Stomach smooth muscle (tissue), 2 donors: Measurements from ENCODE around the gene ADM5.

Experiments
- H3K27ac ChIP-seq: one replicate; pipeline ENCODE4 v1.7.0; 2013; ENCODE audit warnings: mild to moderate bottlenecking, low read length, inconsistent platforms
- H3K27me3 ChIP-seq, 2 donors: one replicate each; pipeline ENCODE4 v1.7.0; 2013; ENCODE audit warnings: low read length in 2 of 2; ENCODE audit not compliant: insufficient read depth in 2 of 2, control insufficient read depth in 1 of 2
- H3K36me3 ChIP-seq, 2 donors: one replicate each; pipeline ENCODE4 v1.7.0; 2013; ENCODE audit warnings: low read length in 2 of 2; ENCODE audit not compliant: control insufficient read depth in 2 of 2, insufficient read depth in 2 of 2
- H3K4me1 ChIP-seq: one replicate; pipeline ENCODE4 v1.7.0; 2013; ENCODE audit warnings: low read length; ENCODE audit not compliant: control insufficient read depth, insufficient read depth
- H3K4me3 ChIP-seq, 2 donors: one replicate each; pipeline ENCODE4 v1.7.0; 2013; ENCODE audit warnings: low read length in 2 of 2
- H3K9ac ChIP-seq, 2 donors: one replicate each; pipeline ENCODE4 v1.7.0; 2013; ENCODE audit warnings: low read length in 2 of 2, mild to moderate bottlenecking in 1 of 2
- H3K9me3 ChIP-seq, 2 donors: one replicate each; pipeline ENCODE4 v1.7.0; 2013; ENCODE audit warnings: low read length in 2 of 2; ENCODE audit not compliant: control insufficient read depth in 2 of 2
- donor health status: healthy.
- donor health status: Pancreatic carcinoma.

ADM5 gene

DNA sequence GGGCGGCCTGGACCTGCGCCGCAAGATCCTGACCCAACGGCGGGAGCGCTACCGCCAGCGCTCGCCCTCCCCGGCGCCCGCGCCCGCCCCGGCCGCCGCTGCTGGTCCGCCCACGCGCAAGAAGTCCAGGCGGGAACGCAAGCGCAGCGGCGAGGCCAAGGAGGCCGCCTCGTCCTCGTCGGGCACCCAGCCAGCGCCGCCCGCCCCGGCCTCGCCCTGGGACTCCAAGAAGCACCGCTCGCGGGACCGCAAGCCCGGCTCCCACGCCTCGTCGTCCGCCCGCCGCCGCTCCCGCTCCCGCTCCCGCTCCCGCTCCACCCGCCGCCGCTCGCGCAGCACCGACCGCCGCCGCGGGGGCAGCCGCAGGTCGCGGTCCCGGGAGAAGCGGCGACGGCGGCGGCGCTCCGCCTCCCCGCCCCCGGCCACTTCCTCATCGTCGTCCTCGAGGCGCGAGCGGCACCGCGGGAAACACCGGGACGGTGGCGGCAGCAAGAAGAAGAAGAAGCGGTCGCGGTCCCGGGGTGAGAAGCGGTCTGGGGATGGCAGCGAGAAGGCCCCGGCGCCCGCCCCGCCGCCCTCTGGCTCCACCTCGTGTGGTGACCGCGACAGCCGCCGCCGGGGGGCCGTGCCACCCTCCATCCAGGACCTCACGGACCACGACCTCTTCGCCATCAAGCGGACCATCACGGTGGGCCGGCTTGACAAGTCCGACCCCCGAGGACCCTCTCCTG lies 37.4 kb upstream of the ADM5 start:
- H3K9ac ChIP-seq: no peak overlapping the region
- no peak overlapping the region for H3K4me3 ChIP-seq
- no peak overlapping the region for H3K27ac ChIP-seq
- H3K9me3 ChIP-seq: no peaks in the 10 kb centered on the region
- peaks cover 38 to 52% of the 10 kb centered on the region in 2 donors for H3K36me3 ChIP-seq
- H3K27me3 ChIP-seq: no peaks in the 10 kb centered on the region
- H3K4me1 ChIP-seq: no peaks in the 10 kb centered on the region

DNA sequence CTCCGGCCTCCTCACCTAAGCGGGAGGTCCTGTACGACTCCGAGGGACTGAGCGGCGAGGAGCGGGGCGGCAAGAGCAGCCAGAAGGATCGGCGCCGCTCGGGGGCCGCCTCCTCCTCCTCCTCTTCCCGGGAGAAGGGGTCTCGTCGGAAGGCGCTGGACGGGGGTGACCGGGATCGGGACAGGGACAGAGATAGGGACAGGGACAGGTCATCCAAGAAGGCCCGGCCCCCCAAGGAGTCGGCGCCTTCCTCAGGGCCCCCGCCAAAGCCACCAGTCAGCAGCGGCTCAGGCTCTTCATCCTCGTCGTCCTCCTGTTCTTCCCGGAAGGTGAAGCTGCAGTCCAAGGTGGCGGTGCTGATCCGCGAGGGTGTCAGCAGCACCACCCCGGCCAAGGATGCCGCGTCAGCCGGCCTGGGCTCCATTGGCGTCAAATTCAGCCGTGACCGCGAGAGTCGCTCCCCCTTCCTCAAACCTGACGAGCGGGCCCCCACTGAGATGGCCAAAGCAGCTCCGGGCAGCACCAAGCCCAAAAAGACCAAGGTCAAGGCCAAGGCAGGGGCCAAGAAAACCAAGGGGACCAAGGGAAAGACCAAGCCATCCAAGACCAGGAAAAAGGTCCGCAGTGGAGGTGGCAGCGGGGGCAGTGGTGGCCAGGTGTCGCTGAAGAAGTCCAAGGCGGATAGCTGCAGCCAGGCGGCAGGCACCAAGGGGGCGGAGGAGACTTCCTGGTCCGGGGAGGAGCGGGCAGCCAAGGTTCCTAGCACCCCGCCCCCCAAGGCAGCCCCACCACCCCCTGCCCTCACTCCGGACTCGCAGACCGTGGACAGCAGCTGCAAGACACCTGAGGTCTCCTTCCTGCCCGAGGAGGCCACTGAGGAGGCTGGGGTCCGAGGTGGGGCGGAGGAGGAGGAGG lies 36.6 kb upstream of the ADM5 start:
- no peaks in the 10 kb centered on the region for H3K4me1 ChIP-seq
- no peak overlapping the region for H3K27ac ChIP-seq
- no peak overlapping the region for H3K9ac ChIP-seq
- H3K9me3 ChIP-seq: no peaks in the 10 kb centered on the region
- H3K36me3 ChIP-seq: peaks cover 45 to 54% of the 10 kb centered on the region in 2 donors
- no peaks in the 10 kb centered on the region for H3K27me3 ChIP-seq
- no peak overlapping the region for H3K4me3 ChIP-seq

DNA sequence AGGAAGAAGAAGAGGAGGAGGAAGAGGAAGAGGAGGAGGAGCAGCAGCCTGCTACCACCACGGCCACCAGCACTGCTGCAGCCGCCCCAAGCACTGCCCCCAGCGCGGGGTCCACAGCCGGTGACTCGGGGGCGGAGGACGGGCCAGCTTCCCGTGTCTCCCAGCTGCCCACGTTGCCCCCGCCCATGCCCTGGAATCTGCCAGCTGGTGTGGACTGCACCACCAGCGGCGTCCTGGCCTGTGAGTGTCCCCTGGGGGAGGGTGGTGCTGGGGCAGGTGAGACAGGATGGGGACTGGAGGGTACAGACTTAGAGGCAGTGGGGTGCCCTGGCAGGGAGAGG lies 36.0 kb upstream of the ADM5 start:
- Histone ChIP-seq H3K36me3 (peaks cover 43 to 57% of the 10 kb centered on the region in 2 donors), H3K27ac (no peak overlapping the region), H3K4me3 (no peak overlapping the region), H3K4me1 (no peaks in the 10 kb centered on the region), H3K9ac (no peak overlapping the region), H3K9me3 (no peaks in the 10 kb centered on the region), H3K27me3 (no peaks in the 10 kb centered on the region)

DNA sequence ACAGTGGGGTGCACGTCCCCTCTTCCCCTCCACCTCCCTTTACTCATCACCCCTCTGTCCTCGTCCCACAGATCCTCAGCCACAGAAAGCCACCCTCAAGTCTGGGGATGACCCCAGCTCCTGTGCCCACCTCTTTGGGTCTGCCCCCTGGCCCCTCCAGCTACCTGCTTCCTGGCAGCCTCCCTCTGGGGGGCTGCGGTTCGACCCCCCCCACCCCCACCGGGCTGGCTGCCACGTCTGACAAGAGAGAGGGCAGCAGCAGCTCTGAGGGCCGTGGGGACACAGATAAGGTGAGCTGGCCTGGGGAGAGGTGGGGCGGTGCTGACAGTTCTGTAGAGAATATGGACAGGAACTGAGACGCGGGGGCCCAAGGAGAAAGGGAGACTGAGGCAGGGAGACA lies 34.8 kb upstream of the ADM5 start:
- Histone ChIP-seq H3K36me3 (peaks cover 44 to 63% of the 10 kb centered on the region in 2 donors), H3K27ac (no peak overlapping the region), H3K4me1 (no peaks in the 10 kb centered on the region)

DNA sequence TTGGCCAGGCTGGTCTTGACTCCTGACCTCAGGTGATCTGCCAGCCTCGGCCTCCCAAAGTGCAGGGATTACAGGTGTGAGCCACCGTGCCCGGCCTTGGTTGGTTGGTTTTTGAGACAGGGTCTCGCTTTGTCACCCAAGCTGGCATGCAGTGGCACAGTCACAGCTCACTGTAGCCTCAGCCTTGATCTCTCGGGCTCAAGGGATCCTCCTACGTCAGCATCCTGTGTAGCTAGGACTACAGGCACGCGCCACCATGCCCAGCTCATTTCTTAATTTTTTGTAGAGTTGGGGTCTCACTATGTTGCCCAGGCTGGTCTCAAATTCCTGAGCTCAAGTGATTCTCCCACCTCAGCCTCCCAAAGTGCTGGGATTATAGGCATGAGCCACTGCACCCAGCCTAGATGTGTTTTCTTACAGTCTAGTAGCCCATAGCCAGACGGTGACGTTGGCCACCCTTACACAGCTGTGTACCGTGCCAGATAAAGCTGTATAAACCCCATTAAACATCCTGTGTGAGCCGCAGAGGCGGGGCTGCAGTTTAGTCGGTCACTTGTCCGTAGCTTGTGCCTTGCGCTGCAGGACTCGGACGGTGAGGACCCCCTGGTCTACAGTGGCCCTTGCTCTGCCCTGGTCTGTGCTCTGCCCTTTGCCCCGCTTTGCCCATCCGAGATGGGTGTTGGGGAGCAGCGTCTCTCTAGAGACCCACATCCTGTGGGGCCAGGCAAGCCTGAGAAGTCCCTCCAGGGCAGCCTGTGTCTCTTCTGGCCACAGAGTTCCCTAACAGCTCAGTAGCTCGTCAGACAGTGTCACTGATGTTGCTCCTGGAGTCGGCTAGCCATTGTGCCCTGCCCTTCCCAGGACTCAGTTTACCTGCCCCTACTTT lies 33.6 kb upstream of the ADM5 start:
- peaks cover 39 to 61% of the 10 kb centered on the region in 2 donors for H3K36me3 ChIP-seq

More for the DNA sequence above, 34.8 kb upstream of the ADM5 start:
- H3K4me3 ChIP-seq: no peak overlapping the region
- no peaks in the 10 kb centered on the region for H3K27me3 ChIP-seq
- no peak overlapping the region for H3K9ac ChIP-seq
- no peaks in the 10 kb centered on the region for H3K9me3 ChIP-seq

DNA sequence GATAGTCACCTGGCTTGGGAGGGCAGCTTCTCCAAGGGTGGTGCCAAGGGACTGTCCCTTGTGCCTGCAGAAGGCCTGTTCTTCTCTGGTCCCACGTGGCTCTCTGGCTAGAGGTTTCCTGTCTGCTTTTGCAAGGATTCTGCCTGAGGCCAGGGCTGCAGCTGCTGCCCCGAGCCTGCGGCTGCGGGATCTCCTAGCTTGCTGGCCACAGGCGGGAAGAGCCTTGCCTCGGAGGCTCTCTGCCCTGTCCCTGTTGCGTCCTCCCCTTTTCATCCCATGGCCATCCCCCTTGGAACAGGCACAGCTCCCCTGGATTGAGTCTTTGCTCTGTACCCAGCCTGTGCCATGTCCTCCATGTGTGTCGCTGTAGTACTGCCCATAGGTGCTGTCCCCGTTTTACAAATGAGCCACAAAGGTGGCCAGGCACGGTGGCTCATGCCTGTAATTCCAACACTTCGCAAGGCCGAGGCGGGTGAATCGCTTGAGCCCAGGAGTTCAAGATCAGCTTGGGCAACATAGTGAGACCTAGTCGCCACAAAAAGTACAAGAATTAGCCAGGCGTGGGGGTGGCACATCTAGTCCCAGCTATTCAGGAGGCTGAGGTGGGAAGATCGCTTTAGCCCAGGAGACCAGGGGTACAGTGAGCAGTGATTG lies 32.8 kb upstream of the ADM5 start:
- H3K9me3 ChIP-seq: no peaks in the 10 kb centered on the region
- H3K36me3 ChIP-seq: peaks cover 39 to 63% of the 10 kb centered on the region in 2 donors
- H3K27ac ChIP-seq: no peak overlapping the region
- no peak overlapping the region for H3K4me3 ChIP-seq
- H3K4me1 ChIP-seq: no peaks in the 10 kb centered on the region
- no peak overlapping the region for H3K9ac ChIP-seq
- H3K27me3 ChIP-seq: no peaks in the 10 kb centered on the region

More for the DNA sequence above, 33.6 kb upstream of the ADM5 start:
- Histone ChIP-seq H3K4me1 (no peaks in the 10 kb centered on the region), H3K27me3 (no peaks in the 10 kb centered on the region), H3K4me3 (no peak overlapping the region), H3K9ac (no peak overlapping the region), H3K27ac (no peak overlapping the region), H3K9me3 (no peaks in the 10 kb centered on the region)

DNA sequence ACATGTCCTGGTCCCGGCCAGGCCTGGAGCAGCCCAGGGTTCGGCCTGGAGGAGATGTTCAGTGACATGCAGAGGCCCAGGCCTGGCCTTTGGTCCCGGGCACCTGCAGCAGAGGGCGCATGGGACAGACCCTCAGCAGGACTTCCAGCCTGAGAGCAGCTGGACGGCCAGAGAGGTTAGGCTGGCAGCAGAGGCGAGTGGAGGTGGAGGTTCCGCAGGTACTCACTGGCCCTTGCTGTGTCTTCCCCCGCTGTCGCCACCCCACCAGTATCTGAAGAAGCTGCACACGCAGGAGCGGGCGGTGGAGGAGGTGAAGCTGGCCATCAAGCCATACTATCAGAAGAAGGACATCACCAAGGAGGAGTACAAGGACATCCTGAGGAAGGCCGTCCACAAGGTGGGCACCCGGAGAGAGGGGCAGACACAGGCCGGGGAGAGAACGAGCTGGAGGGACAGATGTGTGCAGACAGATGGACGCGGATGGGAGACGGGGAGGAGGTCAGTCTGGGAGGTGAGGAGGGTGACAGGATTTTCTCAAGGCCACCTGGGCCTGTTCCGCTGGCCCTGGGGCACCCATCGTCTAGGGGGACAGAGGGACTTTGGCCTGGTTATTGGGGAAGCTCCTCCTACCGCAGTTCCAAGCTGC lies 31.8 kb upstream of the ADM5 start:
- Histone ChIP-seq H3K27me3 (no peaks in the 10 kb centered on the region), H3K36me3 (peaks cover 46 to 71% of the 10 kb centered on the region in 2 donors), H3K4me1 (no peaks in the 10 kb centered on the region), H3K27ac (no peak overlapping the region), H3K9me3 (no peaks in the 10 kb centered on the region), H3K9ac (no peak overlapping the region), H3K4me3 (no peak overlapping the region)

DNA sequence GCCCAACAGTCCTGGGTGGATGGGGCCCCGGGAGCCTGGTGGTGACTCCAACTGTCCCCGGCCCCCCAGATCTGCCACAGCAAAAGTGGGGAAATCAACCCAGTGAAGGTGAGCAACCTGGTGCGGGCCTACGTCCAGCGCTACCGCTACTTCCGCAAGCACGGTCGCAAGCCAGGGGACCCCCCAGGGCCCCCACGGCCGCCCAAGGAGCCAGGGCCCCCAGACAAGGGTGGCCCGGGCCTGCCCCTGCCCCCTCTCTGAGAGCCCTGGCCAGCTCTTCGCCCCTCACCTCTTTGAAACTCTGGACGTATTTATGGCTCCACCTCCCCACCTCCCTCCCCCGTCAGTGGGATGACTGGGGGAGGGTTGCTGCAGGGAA lies 31.3 kb upstream of the ADM5 start:
- Histone ChIP-seq H3K36me3 (peaks cover 46 to 69% of the 10 kb centered on the region in 2 donors), H3K4me1 (no peaks in the 10 kb centered on the region), H3K9me3 (no peaks in the 10 kb centered on the region), H3K27me3 (no peaks in the 10 kb centered on the region), H3K4me3 (no peak overlapping the region), H3K27ac (no peak overlapping the region), H3K9ac (no peak overlapping the region)

DNA sequence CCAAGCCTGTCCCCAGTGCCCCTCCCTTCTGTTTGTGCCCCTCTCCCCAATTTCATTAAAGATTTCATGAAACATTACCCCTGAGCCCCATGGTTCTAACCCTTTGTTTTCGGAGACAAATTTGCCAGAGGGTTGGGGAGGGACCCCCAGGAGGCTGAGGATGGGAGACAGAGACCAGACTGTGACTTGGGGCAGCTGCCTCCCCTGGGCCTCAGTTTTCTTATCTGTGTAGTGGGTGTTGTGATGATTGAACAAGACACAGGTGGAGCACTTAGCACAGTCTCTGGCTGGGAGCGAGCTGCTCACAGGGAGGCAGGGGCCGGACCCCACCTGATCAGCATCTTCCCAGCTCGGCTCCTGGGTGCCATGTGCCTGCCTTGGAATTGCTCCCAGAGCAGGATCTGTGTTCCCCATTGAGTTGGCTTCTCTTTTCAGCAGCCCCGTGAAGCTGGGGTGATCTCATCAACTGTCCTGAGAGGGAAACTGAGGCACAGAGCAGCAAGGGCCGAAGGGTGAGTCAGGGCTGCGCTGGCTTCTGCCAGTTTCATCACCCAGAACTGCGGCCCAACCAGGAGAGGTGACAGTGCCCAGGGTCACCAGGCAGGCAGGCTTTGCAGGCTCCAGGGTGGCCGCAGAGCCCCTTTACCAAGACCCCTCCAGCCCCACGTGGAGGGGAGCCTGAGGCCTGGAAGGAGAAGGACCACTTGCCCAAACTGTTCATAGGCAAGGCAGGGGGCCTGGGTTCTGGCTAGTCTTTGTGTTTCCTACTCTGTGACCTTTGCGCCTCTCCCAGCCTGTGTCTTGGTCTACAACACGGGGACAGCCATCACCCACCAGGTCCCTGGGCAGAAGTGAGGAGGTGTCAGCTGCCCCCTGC lies 30.6 kb upstream of the ADM5 start:
- Histone ChIP-seq H3K4me3 (no peak overlapping the region), H3K27me3 (no peaks in the 10 kb centered on the region), H3K27ac (no peak overlapping the region), H3K4me1 (peaks cover under 1% of the 10 kb centered on the region), H3K9ac (no peak overlapping the region), H3K9me3 (no peaks in the 10 kb centered on the region), H3K36me3 (peaks cover 46 to 65% of the 10 kb centered on the region in 2 donors)
